Body of pancreas (tissue), 4 donors: ENCODE results near the gene ULK4. TPM values are rescaled to one million over a fixed set of nuclear protein-coding genes. Genes with fewer than 3 reads are reported as not detected.
A peak's percentile ranks its signal among the peaks of the same experiment; 100 is the strongest.

Source experiments
- ATAC-seq: fragments of 150-250 bp; one replicate; pipeline ENCODE4 v1.9.1; 2016
- DNase-seq, 4 donors: peaks; one replicate each; pipeline ENCODE4 v3.0.0-alpha.2; 2019
- H3K27ac ChIP-seq, 4 donors: fragments of 200-600 bp; sonication (generic); 1 replicate in 3 of 4; 2 replicates in 1 of 4; pipeline versions ENCODE4 v1.5.1 to v1.6.1; 2016 to 2019; ENCODE audit warnings: mild to moderate bottlenecking in 1 of 4, mixed read lengths in 1 of 4, moderate library complexity in 1 of 4
- H3K27me3 ChIP-seq, 2 donors: fragments of 200-600 bp; sonication (generic); one replicate each; pipeline ENCODE4 v1.6.0; 2016; ENCODE audit warnings: mild to moderate bottlenecking in 1 of 2
- H3K36me3 ChIP-seq, 2 donors: fragments of 200-600 bp; sonication (generic); replicated peaks in 1 of 2; 2 replicates each; pipeline ENCODE4 v1.5.1; 2016; ENCODE audit warnings: low read depth in 2 of 2; ENCODE audit not compliant: insufficient read depth in 1 of 2
- H3K4me1 ChIP-seq: fragments of 200-600 bp; sonication (generic); one replicate; pipeline ENCODE4 v1.6.0; 2016
- H3K4me3 ChIP-seq, 2 donors: fragments of 200-600 bp; sonication (generic); 1 replicate in 1 of 2; 2 replicates in 1 of 2; pipeline ENCODE4 v1.5.1; 2016 to 2019
- H3K9me3 ChIP-seq, 3 donors: fragments of 200-600 bp; sonication (generic); 1 replicate in 2 of 3; 2 replicates in 1 of 3; pipeline ENCODE4 v1.5.1; 2016
- CTCF ChIP-seq, 7 experiments: fragments of 450-650 bp in 4 of 7; fragments of 200-600 bp in 3 of 7; sonication (generic) in 3 of 7; IDR thresholded peaks; one replicate each; pipeline ENCODE4 v1.5.1; 2016 to 2019; ENCODE audit warnings: antibody characterized with exemption in 7 of 7
- POLR2A ChIP-seq, 3 donors: fragments of 450-650 bp; IDR thresholded peaks; one replicate each; pipeline ENCODE4 v1.6.1; 2016; ENCODE audit warnings: antibody characterized with exemption in 3 of 3, mild to moderate bottlenecking in 2 of 3
- WGBS, 2 donors: methylation state at CpG; one replicate each; pipeline ENCODE4 v1.1.5; 2017; 5-methylcytosine and 5-hydroxymethylcytosine counted together
- intact Hi-C: fragments of 100-400 bp; cut with DNase I; formaldehyde crosslinking; loops from one replicate; pipeline ENCODE4 v1.15.1; 2023
- total RNA-seq, 2 donors: library from RNA; depleted of rRNA; stranded (reverse); fragments of >200 nt; gene quantifications; one replicate each; pipeline ENCODE4 v1.1.0, GENCODE V29; 2016

ULK4 gene
- total RNA-seq, 2 donors from 2014 or later: 7.3 to 12.5 TPM

DNA sequence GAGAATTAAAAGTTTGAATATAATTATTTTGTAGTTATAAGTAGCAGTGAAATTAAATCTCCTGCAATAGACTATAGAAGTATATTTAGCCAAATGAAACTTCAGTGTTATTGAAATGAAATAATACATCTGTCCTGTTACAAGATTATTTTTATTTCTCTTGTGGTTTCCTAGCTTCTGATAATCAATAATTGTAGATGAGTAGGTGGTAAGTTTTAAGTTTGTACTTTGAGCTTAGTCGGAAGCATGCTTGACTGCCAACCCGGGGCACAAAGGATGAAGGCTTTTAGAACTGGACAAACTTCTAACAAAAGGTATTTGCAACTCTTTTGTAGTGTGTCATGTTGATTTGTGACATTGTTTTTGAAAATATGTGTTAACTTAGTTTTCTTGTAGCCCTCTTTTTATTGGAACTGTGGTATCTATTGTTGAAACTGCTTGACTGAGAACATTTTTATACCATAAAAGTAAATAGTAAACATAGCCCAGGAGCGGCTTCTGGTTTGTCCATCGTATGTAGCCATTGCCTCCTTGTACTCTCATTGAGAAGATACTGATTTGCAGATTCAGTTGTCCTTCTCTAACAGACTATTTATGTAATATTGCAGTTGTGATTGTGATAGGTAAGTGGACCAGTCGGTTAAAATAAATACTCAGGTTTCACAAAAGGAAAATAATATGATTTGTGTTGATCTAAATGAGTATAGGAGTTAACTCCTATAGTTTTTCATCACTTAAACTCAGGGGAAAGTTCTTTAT lies 759.6 kb downstream of the ULK4 start:
- peaks cover 59% of the 10 kb centered on the region for H3K4me1 ChIP-seq
- no peak for DNase-seq
- intact Hi-C loops: loop anchor here (5.0 kb wide), 1 partner anchor 620 kb away; no protein-coding TSS in a partner anchor

GRCh38 chr3:41200669-41201021 lies 761.3 kb downstream of the ULK4 start:
- WGBS, 2 donors: 0% methylated on average over 7 of the region's 7 CpGs
- Histone ChIP-seq H3K9me3 (no peaks in the 10 kb centered on the region), H3K4me3 (peak overlapping the region; percentile 66 to 92), H3K27me3 (no peaks in the 10 kb centered on the region), H3K27ac (peak overlapping the region; percentile 4 to 99 (median 98)), H3K4me1 (peaks cover 50% of the 10 kb centered on the region), H3K36me3 (no peaks in the 10 kb centered on the region)
- intact Hi-C loops: loop anchor here (5.0 kb wide), 1 partner anchor 618 kb away; no protein-coding TSS in a partner anchor
- ATAC-seq: no peak
- peak in 2 of 3 donors; percentile 3 to 21 for TF ChIP-seq POLR2A (IDR thresholded peaks at IDR 0.05)
- TF ChIP-seq CTCF (IDR thresholded peaks at IDR 0.05): no peak
- peak in 1 of 4 donors; percentile 43 for DNase-seq

More for the DNA sequence above, 759.6 kb downstream of the ULK4 start:
- H3K27ac ChIP-seq: peak overlapping the region in 2 of 4 donors; percentile 1 to 13
- WGBS, 2 donors: 28 to 33% methylated on average over 5 of the region's 5 CpGs
- TF ChIP-seq POLR2A (IDR thresholded peaks at IDR 0.05) (no peak), CTCF (IDR thresholded peaks at IDR 0.05) (no peak)
- no peak for ATAC-seq
- no peak overlapping the region for H3K4me3 ChIP-seq
- no peaks in the 10 kb centered on the region for H3K27me3 ChIP-seq
- no peaks in the 10 kb centered on the region for H3K9me3 ChIP-seq
- H3K36me3 ChIP-seq: no peaks in the 10 kb centered on the region

- peak overlapping the region; percentile 66 to 92 for H3K4me3 ChIP-seq
- intact Hi-C loops: loop anchor here (5.0 kb wide), 1 partner anchor 618 kb away; no protein-coding TSS in a partner anchor
- DNase-seq (peak; percentile 14 to 39 (median 19)), ATAC-seq (no peak)
- no peaks in the 10 kb centered on the region for H3K36me3 ChIP-seq
- 0 to 1% methylated on average over 18 to 27 of the region's 40 CpGs for WGBS, 2 donors
- H3K4me1 ChIP-seq: peaks cover 45% of the 10 kb centered on the region
- no peaks in the 10 kb centered on the region for H3K27me3 ChIP-seq
- H3K9me3 ChIP-seq: no peaks in the 10 kb centered on the region
- TF ChIP-seq CTCF (IDR thresholded peaks at IDR 0.05) (no peak), POLR2A (IDR thresholded peaks at IDR 0.05) (peak in 1 of 3 donors; percentile 18)
- H3K27ac ChIP-seq: peak overlapping the region; percentile 90 to 99 (median 98)
Measured at GRCh38 chr3:41199866-41200668, 761.8 kb downstream of the ULK4 start.

- intact Hi-C loops: no loop called here
- peak in 2 of 7 experiments; percentile 24 to 33 for TF ChIP-seq CTCF (IDR thresholded peaks at IDR 0.05)
- TF ChIP-seq POLR2A (IDR thresholded peaks at IDR 0.05): peak; percentile 99 to 100 (median 100)
Measured at GRCh38 chr3:41198950-41199865, 762.7 kb downstream of the ULK4 start, which contains the start of gene CTNNB1. CTNNB1 (plus strand) TSS chr3:41199505; CDS start chr3:41224069, 24,564 bp downstream.

More at GRCh38 chr3:41198950-41199865, 762.7 kb downstream of the ULK4 start, which contains the start of gene CTNNB1:
- DNase-seq: peak; percentile 94
- peaks cover 37% of the 10 kb centered on the region for H3K4me1 ChIP-seq
- whole genome bisulfite sequencing, 2 donors: 0 to 1% methylated on average over 3 to 84 of the region's 112 CpGs
- H3K9me3 ChIP-seq: no peaks in the 10 kb centered on the region
- H3K27ac ChIP-seq: peak within 1 kb of the TSS; percentile 90 to 99 (median 98)
- H3K4me3 ChIP-seq: peak within 1 kb of the TSS; percentile 66 to 92
- H3K36me3 ChIP-seq: no peaks in the 10 kb centered on the region
- H3K27me3 ChIP-seq: no peaks in the 10 kb centered on the region
- peak; percentile 94 for ATAC-seq
